Esophagus squamous epithelium (tissue), 4 donors: Measurements from ENCODE around the gene GPR87.

Experiments used
- CTCF ChIP-seq, 6 experiments: fragments of 450-650 bp in 4 of 6; fragments of 200-600 bp in 2 of 6; sonication (generic) in 2 of 6; IDR thresholded peaks; one replicate each; pipeline ENCODE4 v1.5.1; 2016 to 2019; ENCODE audit warnings: antibody characterized with exemption in 6 of 6, mild to moderate bottlenecking in 4 of 6, moderate library complexity in 4 of 6
- POLR2A ChIP-seq, 4 donors: fragments of 450-650 bp; IDR thresholded peaks; one replicate each; pipeline ENCODE4 v1.6.1; 2017; ENCODE audit warnings: antibody characterized with exemption in 4 of 4, mild to moderate bottlenecking in 4 of 4, moderate library complexity in 3 of 4

GRCh38 chr3:151314137-151314536 lies 2.5 kb downstream of the GPR87 start:
- TF ChIP-seq CTCF (IDR thresholded peaks at IDR 0.05), result no peak
- no peak for TF ChIP-seq POLR2A (IDR thresholded peaks at IDR 0.05)
